MM.1S (cell line): ENCODE measurements around the gene SAXO1.

ENCODE experiments used
- CTCF ChIP-seq: fragments of 300-600 bp; sonication (generic); IDR thresholded peaks from 2 replicates; pipeline ENCODE4 v1.5.1; 2016; ENCODE audit warnings: antibody characterized with exemption, low read length, mixed read lengths
- EZH2phosphoT487 ChIP-seq: fragments of 300-600 bp; sonication (generic); IDR thresholded peaks from 2 replicates; pipeline ENCODE4 v1.6.1; 2018; ENCODE audit warnings: antibody characterized with exemption, low read length

- TF ChIP-seq EZH2phosphoT487 (no peak), CTCF (no peak)
Measured at GRCh38 chr9:18889550-18889949, 143.5 kb downstream of the SAXO1 start.
